Stimulated activated CD8-positive, alpha-beta memory T cell treated with anti-CD3 and anti-CD28 coated beads, Interleukin-2, amount 100 ng/mL, for 48 hours (primary cell): ENCODE results near the gene DAZAP2.
"Not testable (repeated sequence)": the region's sequence is repeated elsewhere in the genome, so short reads cannot be mapped to it uniquely, and the experiment has no call there.

Experiments
- DNase-seq, 2 donors: peaks; one replicate each; pipeline ENCODE4 v3.0.0-alpha.2; 2020; ENCODE audit warnings: low read depth in 2 of 2

Gene DAZAP2

DNA sequence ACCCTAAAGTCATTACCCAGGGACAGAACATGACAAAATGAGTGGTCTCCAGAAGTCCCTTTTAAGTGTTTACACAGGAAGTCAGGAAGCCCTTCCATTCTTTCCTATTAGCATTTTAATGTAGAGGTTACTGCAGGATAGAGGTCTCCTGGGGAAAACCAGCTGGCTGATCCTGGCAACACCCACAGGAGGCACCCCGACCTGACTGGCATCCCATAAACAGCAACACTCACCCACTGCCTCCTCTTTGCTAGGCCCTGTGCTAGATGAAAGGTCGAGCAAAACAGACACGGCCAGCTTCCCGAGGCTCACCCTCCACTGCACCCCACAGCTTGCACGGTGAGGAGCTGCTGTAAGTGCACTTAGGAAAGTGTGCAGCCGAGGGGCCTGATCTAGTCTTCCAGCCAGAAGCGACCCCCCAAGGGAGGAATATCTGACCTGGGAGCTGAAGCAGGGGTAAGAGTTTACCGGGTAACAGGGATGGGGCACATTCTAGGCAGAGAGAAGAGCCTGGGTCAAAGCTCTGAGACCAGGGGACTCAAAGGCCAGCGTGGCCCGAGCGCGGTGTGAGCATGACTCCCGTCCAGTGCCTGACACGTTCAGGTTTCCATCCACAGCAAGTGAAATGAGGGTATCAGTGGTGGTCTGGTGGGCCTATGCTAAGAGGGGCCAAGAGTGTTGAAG is 9.0 kb downstream of the DAZAP2 start:
- no peak for DNase-seq

DNA sequence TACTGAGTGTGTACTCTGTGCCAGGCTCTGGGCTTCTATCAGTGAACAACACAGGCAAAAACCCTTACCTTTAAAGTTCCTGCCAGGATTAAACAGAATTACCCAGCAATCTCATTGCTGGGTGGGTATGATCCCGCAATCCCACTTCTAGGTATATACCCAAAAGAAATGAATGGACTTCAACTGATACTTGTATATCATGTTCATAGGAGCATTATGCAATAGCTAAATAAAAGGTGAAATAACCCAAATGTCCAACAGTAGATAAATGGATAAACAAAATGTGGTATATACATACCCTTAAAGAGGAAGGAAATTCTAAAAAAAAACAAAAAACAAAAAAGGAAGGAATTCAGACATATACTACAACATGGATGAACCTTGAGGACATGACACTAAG is 14.7 kb downstream of the DAZAP2 start:
- no peak for DNase-seq

DNA sequence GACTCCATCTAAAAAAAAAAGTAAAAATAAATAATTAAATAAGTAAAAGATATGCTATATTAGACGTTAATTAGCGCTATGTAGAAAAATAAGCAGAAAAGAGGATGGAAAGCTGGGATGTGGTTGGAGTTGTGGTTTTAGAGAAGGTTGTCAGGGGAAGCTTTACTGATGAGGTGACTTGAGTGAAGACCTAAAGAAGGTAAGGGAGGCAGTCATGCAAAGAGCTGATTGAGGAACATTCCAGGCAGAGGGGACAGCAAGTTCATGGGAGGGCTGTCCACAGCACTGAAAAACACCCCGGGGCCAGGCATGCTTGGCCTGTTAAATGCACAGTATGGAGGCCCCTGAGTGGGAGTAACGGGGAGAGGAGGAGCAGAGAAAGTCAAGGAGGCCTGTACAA is 15.9 kb downstream of the DAZAP2 start:
- DNase-seq = no peak

DNA sequence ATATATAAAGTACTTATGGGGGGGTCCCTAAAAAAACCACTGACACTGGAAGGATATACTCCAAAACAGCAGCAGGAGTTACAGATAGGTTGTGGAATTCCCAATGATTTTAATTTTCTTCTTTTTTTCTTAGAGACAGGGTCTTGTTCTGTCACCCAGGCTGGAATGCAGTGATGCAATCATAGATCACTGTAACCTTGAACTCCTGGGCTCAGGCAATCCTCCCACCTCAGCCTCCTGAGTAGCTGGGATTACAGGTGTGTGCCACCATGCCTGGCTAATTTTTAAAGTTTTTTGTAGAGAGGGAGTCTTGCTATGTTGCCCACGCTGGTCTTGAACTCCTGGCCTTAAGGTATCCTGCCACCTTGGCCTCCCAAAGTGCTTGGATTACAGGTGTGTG is 21.0 kb downstream of the DAZAP2 start:
- not testable (repeated sequence) for DNase-seq

DNA sequence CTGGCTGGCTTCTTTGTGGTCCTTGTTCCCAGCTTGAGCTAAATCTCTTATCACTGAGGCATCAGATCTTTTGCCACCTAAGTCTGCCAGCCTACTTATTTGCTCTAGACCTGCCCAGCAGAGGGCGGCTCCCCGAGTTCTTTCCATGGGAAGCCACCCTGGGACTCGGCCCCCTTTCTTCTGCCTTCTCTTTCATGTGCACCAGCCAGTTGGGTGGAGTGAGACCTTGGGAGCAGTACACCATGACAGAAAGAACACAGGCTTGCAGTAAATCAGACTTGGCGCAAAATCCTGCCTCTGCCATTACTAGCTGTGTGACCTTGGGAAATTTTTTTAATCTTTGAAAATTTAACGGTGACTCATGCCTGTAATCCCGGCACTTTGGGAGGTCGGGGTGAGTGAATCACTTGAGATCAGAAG is 24.1 kb downstream of the DAZAP2 start:
- DNase-seq = peak in 1 of 2 donors; percentile 24

DNA sequence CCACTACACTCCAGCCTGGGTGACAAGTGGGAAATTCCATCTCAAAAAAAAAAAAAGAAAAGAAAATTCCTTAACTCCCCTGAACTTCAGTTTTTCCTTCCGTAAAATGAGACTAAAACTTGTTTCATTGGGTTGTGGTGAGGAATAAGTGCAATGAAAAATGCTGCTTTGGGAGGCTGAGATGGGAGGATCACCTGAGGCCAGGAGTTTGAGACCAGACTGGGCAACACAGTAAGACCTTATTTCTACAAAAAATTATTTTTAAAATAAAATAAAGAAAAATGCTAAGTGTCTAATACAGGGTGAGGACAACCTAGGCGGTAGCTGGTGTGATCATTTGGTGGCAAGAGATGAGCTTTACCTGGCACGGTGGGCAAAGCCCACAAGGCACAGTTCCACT is 24.7 kb downstream of the DAZAP2 start:
- DNase-seq = no peak

DNA sequence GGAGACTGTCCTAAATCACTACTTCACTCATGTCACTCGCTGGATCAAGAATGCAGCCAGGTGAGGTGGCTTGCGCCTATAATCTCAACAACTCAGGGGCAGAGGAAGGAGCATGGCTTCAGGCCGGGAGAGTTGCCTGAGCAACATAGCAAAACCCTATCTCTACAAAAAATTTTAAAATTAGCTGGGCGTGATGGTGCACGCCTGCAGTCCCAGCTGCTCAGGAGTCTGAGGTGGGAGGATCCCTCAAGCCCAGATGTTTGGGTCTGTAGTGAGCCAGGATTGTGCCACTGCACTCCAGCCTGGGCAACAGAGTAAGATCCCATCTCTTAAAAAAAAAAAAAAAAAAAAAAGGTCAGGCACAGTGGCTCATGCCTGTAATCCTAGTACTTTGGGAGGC is 25.7 kb downstream of the DAZAP2 start:
- DNase-seq = no peak

DNA sequence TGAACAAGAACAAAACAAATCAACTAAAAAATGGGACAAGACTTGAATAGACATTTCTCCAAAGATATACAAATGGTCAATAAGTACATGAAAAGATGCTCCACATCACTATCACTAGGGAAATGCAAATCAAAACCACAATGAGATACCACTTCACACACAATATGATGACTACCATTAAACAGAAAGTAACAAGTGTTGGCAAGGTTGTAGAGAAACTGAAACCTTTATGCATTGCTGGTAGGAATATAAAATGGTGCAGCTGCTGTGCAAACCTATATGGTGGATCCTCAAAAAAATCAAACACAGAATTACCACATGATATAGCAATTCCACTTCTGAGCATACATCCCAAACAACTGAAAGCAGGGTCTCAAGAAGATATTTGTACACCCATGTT is 26.4 kb downstream of the DAZAP2 start:
- no peak for DNase-seq

DNA sequence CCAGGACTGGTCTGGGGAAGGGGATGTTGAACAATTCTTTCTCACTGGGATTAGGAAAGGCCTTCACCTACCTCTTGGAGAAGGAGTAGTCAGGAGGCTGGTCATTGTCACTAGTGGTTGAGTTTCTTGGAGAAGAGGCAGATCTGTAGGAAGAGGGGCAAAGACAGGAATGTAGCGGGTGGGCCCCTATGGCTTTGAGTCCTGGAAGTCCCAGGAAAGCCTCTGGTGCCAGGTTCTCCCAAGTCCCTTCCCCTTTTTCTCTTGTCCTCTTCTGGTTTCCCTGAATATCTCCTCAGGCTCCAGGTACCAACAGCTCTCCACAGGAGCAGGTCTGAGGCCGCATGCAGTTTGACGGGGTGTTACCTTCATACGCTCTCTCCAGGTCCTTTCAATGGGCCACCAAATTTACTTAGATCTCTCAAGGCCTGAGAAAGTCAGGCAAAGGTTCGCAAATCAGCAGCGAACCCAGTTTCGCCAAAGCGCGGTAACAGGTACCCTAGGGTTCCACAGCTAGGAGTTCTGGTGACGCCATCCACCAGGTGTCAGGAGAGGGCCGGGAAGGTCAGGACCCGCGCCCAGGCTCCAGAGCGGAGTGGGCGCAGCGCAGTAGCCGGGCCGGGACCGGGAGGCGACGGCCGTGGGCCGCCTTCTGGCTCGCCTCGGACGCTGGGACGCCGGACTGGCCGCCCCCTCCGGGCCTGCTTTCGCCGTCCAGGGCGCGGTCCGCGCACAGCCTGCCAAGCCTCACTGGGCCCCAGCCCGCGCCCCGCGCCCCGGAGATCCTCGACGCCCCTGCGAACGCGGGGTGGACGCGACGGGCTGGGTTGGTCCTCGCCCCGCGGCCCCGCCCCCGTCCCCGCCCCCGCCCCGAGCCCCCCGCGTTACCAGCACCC is 30.8 kb downstream of the DAZAP2 start:
- DNase-seq = peak in 1 of 2 donors; percentile 30

DNA sequence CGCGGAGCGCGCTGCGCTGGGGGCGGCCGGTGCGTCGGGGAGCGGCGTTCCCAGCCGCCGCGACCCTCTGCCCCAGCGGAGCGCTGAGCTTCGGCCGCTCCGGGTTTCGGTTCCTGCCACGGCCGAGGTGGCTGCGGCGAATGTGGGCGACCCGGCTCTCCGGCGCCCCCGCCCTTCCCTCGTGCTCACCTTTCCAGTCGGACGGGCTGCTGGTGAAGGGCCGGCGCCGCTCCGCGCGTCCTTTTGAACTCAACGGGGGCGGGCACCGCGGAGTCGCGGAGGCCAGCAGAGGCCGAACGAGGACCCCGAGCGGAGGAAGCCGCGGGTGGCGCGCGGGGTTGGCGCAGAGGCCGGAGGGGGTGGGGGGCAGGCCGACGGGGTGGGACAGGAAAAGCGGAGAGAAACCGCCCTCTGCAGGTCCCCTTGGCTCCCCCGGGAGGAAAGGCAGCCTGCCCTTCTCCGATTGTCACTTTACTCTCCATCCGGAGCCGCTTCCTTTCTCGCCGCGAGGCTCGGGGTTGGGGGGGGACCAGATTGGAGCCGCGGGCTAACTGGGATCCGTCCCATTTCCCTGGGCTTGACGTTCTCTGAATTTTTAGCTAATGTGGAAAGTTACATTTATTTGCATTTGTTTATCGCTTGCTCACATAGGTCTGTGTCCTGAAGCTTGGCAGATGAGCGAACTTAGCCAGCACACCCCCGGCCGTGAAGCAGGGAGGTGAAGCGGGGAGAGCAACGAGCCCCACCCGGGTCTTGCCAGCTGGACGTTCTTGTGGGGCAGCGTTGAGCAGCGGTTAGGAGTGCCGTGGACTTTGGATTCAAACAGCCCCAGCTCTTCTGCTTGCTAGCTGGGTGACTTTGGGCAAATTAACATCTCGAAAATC is 31.7 kb downstream of the DAZAP2 start, which contains the start of gene SMAGP:
TSS of gene SMAGP (minus strand) at position 349 of the 884 bp plus-strand sequence. CDS start 1,137 bp downstream, outside the sequence.
- DNase-seq = peak; percentile 24 to 49

DNA sequence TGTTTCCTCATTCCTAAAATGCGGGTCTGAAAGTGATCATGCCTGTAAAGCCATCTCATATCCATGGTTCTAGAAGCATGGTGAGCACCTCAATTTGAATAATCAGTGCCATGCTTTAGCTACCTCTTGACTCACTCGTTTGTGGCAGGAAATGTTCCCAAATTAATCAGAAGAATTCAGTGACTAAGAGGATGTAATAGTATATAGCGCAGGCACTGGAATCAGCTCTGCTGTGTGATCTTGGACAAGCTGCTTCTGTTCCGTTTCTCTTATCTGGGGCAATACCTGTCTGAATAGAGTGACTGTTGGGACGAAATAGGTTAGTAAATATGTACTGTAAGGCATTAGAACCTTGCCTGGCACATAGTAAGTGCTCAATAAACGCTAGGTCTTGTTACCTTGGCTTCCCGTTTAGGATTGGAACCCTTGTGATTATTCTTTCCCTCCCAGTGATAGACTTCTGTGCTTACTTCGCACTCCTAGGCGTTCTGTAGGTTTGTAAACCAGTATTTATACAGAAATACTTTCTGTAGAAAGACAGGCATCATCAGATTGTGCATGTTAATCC is 32.4 kb downstream of the DAZAP2 start:
- DNase-seq = no peak

DNA sequence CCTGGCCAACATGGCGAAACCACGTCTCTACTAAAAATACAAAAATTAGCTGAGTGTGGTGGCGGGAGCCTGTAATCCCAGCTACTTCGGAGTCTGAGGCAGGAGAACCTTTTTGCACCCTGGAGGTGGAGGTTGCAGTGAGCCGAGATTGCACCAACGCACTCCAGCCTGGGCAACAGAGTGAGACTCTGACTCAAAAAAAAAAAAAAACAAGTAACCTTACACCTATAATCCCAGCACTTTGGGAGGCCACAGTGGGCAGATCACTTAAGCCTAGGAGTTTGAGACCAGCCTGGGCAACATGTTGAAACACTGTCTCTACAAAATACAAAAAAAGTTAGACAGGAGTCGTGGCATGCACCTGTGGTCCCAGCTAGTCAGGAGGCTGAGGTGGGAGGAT is 34.2 kb downstream of the DAZAP2 start:
- DNase-seq = not testable (repeated sequence)

DNA sequence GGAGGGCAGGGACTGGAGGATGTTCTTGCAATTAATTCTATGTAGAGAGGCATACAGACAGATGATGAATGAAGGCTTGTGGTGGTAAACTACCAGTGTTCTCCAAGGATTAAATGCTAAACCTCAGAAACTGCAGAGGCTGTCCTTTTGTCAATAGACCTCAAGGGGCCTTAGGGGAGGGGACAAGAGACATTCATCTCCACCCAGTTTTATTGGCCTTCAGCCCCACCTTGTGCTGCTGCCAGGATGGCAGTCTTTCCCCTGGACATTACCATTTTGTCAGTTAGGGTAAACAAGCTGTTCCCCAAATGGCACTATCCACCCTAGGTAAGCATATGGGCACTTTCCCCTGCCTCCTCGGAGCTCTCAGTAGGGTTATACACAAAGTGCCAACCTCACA is 36.5 kb downstream of the DAZAP2 start:
- DNase-seq = no peak

DNA sequence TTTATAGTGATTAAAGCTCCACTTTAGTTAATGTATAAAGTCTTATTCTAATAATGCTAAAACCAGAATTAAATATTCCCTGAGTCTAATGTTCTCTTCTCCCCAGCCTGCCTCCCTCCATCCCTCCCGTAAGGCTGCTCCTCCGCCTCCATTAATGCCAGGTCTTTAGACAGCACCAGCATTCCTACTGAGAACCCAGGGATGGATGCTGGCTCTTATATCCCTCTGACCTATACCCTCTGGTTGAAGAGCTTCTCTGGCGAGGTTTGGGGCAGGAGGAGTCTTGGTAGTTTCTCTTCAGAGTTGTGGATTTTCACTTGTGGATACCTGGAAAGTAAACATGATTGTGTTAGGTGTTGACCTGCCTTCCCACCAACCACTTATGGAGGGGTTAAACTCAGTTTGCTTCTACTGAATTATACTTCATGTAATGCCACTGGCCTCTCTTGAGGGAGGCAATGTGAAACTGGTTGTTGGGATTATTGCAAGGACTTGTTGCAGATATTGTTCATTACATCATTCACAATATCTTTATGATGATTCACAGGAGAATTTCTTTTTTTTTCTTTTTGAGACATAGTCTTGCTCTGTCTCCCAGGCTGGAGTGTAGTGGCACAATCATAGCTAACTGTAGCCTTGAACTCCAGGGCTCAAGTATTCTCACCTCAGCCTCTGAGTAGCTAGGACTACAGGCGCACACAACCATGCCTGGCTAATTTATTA is 42.7 kb downstream of the DAZAP2 start:
- DNase-seq = no peak

DNA sequence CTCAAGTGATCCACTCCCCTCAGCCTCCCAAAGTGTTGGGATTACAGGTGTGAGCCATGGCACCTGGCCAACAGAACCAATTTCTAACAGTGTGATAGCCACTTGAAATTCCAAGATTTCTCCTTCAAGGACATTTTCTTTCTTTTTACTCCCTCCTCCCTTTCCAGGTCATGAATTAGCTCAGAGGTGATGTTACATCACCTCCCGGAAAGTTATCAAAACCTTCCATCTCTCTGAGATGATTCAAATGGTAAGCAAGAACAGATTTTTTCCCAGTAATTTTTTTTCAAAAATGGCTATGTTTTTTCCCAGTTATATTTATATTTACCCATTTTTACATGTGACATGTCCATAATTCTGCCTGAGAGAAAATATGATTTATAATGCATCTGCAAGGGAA is 47.2 kb downstream of the DAZAP2 start:
- no peak for DNase-seq

DNA sequence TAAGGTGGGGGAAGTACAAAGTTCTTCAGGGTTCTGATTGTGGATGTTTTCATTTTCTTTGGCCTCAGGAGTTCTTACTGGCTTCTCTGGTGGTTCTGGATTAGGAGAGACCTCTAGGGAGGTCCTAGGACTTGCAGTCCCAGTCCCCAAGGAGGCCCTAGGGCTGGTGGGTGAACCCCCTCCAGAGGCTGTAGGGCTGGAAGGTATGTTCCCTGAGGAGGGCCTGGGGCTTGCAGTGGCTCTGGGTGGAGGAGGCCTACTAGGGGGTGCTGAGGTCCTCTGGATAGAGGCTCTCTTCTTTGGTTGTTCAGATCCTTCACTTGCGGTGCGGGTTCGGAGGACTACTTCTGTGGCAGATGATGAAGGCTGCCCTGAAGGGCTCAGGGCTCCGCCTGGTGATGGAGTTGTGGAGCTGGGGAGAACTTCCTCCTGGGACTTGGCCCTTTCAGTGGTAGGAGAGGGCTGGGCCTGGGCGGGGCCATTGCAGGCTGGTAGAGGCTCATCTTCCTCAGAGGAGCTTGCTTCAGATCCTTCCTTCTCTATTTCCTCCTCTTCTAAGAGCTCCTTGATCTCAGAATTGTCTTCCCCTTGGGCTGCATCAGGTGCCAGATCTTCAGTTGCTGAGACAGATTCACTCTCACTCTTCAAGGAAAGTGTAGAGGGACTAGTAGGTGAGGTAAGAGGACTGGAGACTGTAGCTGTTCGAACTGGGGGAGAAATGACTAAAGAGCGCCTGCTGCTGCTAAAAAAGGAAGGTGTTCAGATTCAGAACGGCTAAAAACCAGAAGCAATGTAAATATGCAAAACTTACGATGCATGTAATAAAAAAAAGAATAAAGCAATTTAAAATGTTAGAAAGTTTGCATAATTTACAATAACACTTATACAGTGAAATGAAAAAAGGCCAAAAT is 53.2 kb downstream of the DAZAP2 start:
- not testable (repeated sequence) for DNase-seq
